Trophoblast cell (in vitro differentiated cells and primary cell): Measurements from ENCODE around the gene KCP.

Experiments
- DNase-seq, 2 donors: peaks; one replicate each; pipeline ENCODE4 v3.0.0-alpha.2; 2016
- H2AFZ ChIP-seq: 2 replicates; pipeline ENCODE4 v1.6.1; 2013; ENCODE audit warnings: low read length, moderate library complexity, mild to moderate bottlenecking; ENCODE audit not compliant: insufficient read depth, poor library complexity
- H2AK5ac ChIP-seq: 2 replicates; pipeline ENCODE4 v1.6.1; 2013; ENCODE audit warnings: mild to moderate bottlenecking, low read length
- H2BK120ac ChIP-seq: 2 replicates; pipeline ENCODE4 v1.6.1; 2013; ENCODE audit warnings: low read length, mild to moderate bottlenecking, moderate library complexity; ENCODE audit not compliant: insufficient read depth, poor library complexity
- H2BK12ac ChIP-seq: 2 replicates; pipeline ENCODE4 v1.6.1; 2013; ENCODE audit warnings: mild to moderate bottlenecking, low read length, moderate library complexity
- H2BK5ac ChIP-seq: 2 replicates; pipeline ENCODE4 v1.6.1; 2013; ENCODE audit warnings: low read length, low read depth, moderate library complexity, mild to moderate bottlenecking; ENCODE audit not compliant: poor library complexity
- H3K14ac ChIP-seq: 2 replicates; pipeline ENCODE4 v1.6.1; 2013; ENCODE audit warnings: mild to moderate bottlenecking, low read length
- H3K18ac ChIP-seq: 2 replicates; pipeline ENCODE4 v1.6.1; 2013; ENCODE audit warnings: mild to moderate bottlenecking, low read length
- H3K23ac ChIP-seq: 2 replicates; pipeline ENCODE4 v1.6.1; 2013; ENCODE audit warnings: low read length
- H3K27ac ChIP-seq: 2 replicates; pipeline ENCODE4 v1.5.1; 2013; ENCODE audit warnings: low read depth, mild to moderate bottlenecking, inconsistent platforms, low read length, moderate library complexity
- H3K27me3 ChIP-seq: 2 replicates; pipeline ENCODE4 v1.6.1; 2013; ENCODE audit warnings: inconsistent platforms, mild to moderate bottlenecking, low read length, moderate library complexity; ENCODE audit not compliant: insufficient read depth
- H3K36me3 ChIP-seq, 2 experiments: 1 replicate in 1 of 2; 2 replicates in 1 of 2; pipeline ENCODE4 v1.6.1; 2013; ENCODE audit warnings: low read length in 2 of 2, mild to moderate bottlenecking in 2 of 2, moderate library complexity in 1 of 2; ENCODE audit not compliant: insufficient read depth in 2 of 2, control insufficient read depth in 1 of 2
- H3K4ac ChIP-seq: 2 replicates; pipeline ENCODE4 v1.6.1; 2013; ENCODE audit warnings: low read depth, mild to moderate bottlenecking, low read length, moderate library complexity
- H3K4me1 ChIP-seq, 2 experiments: 1 replicate in 1 of 2; 2 replicates in 1 of 2; pipeline ENCODE4 v1.6.1; 2013; ENCODE audit warnings: low read length in 2 of 2, mild to moderate bottlenecking in 2 of 2, moderate library complexity in 1 of 2; ENCODE audit not compliant: insufficient read depth in 2 of 2, control insufficient read depth in 1 of 2
- H3K4me2 ChIP-seq: 2 replicates; pipeline ENCODE4 v1.6.1; 2013; ENCODE audit warnings: inconsistent platforms, mild to moderate bottlenecking, low read length, moderate library complexity
- H3K4me3 ChIP-seq: 2 replicates; pipeline ENCODE4 v1.5.1; 2013; ENCODE audit warnings: mild to moderate bottlenecking, low read depth, low read length, inconsistent platforms
- H3K79me1 ChIP-seq: one replicate; pipeline ENCODE4 v1.6.1; 2013; ENCODE audit warnings: low read length
- H3K79me2 ChIP-seq: 2 replicates; pipeline ENCODE4 v1.6.1; 2013; ENCODE audit warnings: low read length, mild to moderate bottlenecking; ENCODE audit not compliant: control insufficient read depth, insufficient read depth, poor library complexity
- H3K9ac ChIP-seq: 2 replicates; pipeline ENCODE4 v1.6.1; 2013; ENCODE audit warnings: mild to moderate bottlenecking, low read length
- H3K9me3 ChIP-seq: 2 replicates; pipeline ENCODE4 v1.6.1; 2013; ENCODE audit warnings: low read depth, mild to moderate bottlenecking, control low read depth, inconsistent platforms, low read length; ENCODE audit not compliant: insufficient read depth
- H4K12ac ChIP-seq: 2 replicates; pipeline ENCODE4 v1.6.1; 2013; ENCODE audit warnings: low read depth, mild to moderate bottlenecking, low read length, moderate library complexity
- H4K8ac ChIP-seq: 2 replicates; pipeline ENCODE4 v1.6.1; 2013; ENCODE audit warnings: low read depth, mild to moderate bottlenecking, low read length, moderate library complexity
- H4K91ac ChIP-seq: one replicate; pipeline ENCODE4 v1.6.1; 2013; ENCODE audit warnings: low read depth, mild to moderate bottlenecking, low read length, moderate library complexity
- WGBS: extraction: QIAGEN DNeasy Blood & Tissue Kit; methylation state at CpG from one replicate; pipeline ENCODE4 v1.1.7; 2013; ENCODE audit warnings: missing lambda C conversion rate; ENCODE audit not compliant: insufficient read length, insufficient coverage; ENCODE audit errors: extremely low coverage; 5-methylcytosine and 5-hydroxymethylcytosine counted together

KCP gene

DNA sequence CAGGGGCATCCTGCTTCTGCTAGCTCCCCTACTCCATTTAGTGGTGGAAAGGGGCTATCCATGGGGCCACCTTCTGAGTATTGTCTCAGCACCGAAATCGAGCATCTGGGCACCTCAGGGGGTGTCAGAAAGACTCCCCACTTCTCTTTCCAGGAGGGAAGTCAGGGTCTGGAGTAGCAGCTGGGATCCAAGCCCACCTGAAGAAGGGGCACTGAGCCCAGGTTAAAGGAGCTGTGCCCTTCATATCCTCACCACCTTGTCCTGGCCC is 77.7 kb downstream of the KCP start:
- H4K91ac ChIP-seq, result peak overlapping the region; percentile 69
- peak overlapping the region; percentile 89 for H3K4me3 ChIP-seq
- no peak overlapping the region for H2AFZ ChIP-seq
- H3K9ac ChIP-seq, result peak overlapping the region; percentile 9
- peak overlapping the region; percentile 67 for H3K27ac ChIP-seq
- peak overlapping the region; percentile 64 for H3K18ac ChIP-seq
- no CpG with 5 or more reads among the region's 2 CpGs for WGBS
- peak overlapping the region; percentile 1 for H2BK12ac ChIP-seq
- H2BK5ac ChIP-seq, result peak overlapping the region; percentile 7
- no peak overlapping the region for H3K23ac ChIP-seq
- DNase-seq, result no peak
- H4K12ac ChIP-seq, result no peak overlapping the region
- peaks cover 14% of the 10 kb centered on the region for H3K79me2 ChIP-seq
- peaks cover 37% of the 10 kb centered on the region for H3K79me1 ChIP-seq
- no peaks in the 10 kb centered on the region for H3K27me3 ChIP-seq
- H2AK5ac ChIP-seq, result no peak overlapping the region
- H4K8ac ChIP-seq, result peak overlapping the region; percentile 38
- H3K4ac ChIP-seq, result peak overlapping the region; percentile 5
- H3K4me2 ChIP-seq, result peak overlapping the region; percentile 78
- H3K9me3 ChIP-seq, result peaks cover 5% of the 10 kb centered on the region
- peak overlapping the region; percentile 5 for H3K14ac ChIP-seq
- peaks cover 24 to 34% of the 10 kb centered on the region in 2 experiments for H3K4me1 ChIP-seq
- peaks cover 30 to 33% of the 10 kb centered on the region in 2 experiments for H3K36me3 ChIP-seq
- peak overlapping the region; percentile 12 for H2BK120ac ChIP-seq

DNA sequence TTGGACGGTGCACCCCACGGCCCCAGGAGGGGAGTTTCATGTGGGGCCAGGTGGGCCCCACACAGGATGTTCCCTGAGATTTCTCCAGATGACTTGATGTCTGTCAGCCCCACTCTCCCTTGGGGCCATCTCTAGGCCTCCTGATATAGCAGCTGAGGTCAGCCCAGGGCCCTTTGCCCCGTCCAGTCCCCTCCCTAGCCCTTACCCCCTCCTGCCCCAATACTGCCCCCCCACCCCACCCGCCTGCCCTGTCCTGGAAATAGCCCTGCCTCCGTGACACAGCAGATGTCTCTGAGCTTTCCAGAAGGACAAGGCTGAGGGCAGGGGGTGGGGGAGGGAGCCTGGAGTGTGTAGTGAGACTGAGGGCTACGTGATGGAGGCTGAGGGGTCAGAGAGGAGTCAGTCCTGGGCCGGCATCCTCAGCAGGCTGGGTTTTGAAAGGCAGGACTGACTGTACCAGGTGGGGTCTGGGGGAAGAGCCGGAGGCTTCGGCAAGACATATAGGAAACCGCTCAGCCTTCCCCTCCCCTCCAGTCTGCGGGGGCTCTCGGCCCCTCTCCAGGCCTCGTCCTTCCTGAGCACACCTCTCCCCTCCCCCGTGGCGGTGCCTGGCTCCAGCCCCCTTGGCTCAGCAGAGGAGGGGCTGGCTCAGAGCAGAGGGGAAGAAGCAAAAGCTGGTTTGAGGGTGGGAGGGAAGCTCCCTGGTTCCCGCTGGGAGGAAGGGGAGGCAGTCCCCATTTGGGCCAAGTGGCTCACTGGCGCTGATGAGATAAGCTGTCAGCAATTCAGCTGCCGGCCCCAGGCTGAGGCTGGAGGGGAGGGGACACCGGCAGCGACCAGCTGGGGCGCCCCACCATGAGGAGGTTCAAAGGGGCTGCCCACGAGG is 78.3 kb downstream of the KCP start:
- Histone ChIP-seq H4K91ac (peak overlapping the region; percentile 69), H3K4me3 (peak overlapping the region; percentile 89), H3K9me3 (peaks cover 5% of the 10 kb centered on the region), H3K27ac (peak overlapping the region; percentile 67), H3K4ac (peak overlapping the region; percentile 19), H3K79me1 (peaks cover 42% of the 10 kb centered on the region), H4K8ac (peak overlapping the region; percentile 45), H2BK12ac (no peak overlapping the region), H2BK5ac (peak overlapping the region; percentile 59), H3K18ac (peak overlapping the region; percentile 64), H2AFZ (no peak overlapping the region), H4K12ac (no peak overlapping the region), H3K79me2 (peaks cover 14% of the 10 kb centered on the region), H3K27me3 (no peaks in the 10 kb centered on the region), H2BK120ac (peak overlapping the region; percentile 12), H3K9ac (peak overlapping the region; percentile 24), H3K36me3 (peaks cover 24 to 27% of the 10 kb centered on the region in 2 experiments), H3K14ac (peak overlapping the region; percentile 47), H3K4me1 (peaks cover 28 to 39% of the 10 kb centered on the region in 2 experiments), H3K23ac (no peak overlapping the region), H3K4me2 (peak overlapping the region; percentile 78), H2AK5ac (no peak overlapping the region)
- no peak for DNase-seq
- WGBS, result no CpG with 5 or more reads among the region's 22 CpGs

- H2BK5ac ChIP-seq, result peak overlapping the region; percentile 59
- DNase-seq, result peak in 1 of 2 donors; percentile 14
- no CpG with 5 or more reads among the region's 33 CpGs for WGBS
- H2AK5ac ChIP-seq, result peak overlapping the region; percentile 25
- no peak overlapping the region for H4K12ac ChIP-seq
- no peak overlapping the region for H2BK12ac ChIP-seq
- H3K36me3 ChIP-seq, result peaks cover 15 to 19% of the 10 kb centered on the region in 2 experiments
- H3K27ac ChIP-seq, result peak overlapping the region; percentile 67
- peaks cover 32 to 46% of the 10 kb centered on the region in 2 experiments for H3K4me1 ChIP-seq
- H3K4me2 ChIP-seq, result peak overlapping the region; percentile 78
- peak overlapping the region; percentile 89 for H3K4me3 ChIP-seq
- peak overlapping the region; percentile 56 for H3K4ac ChIP-seq
- H2BK120ac ChIP-seq, result peak overlapping the region; percentile 65
- H3K18ac ChIP-seq, result peak overlapping the region; percentile 71
- peak overlapping the region; percentile 84 for H3K9ac ChIP-seq
- no peak overlapping the region for H3K23ac ChIP-seq
- no peaks in the 10 kb centered on the region for H3K27me3 ChIP-seq
- peaks cover 5% of the 10 kb centered on the region for H3K9me3 ChIP-seq
- H4K91ac ChIP-seq, result peak overlapping the region; percentile 69
- peaks cover 47% of the 10 kb centered on the region for H3K79me1 ChIP-seq
- peak overlapping the region; percentile 59 for H3K14ac ChIP-seq
- peak overlapping the region; percentile 52 for H4K8ac ChIP-seq
- peak overlapping the region; percentile 40 for H2AFZ ChIP-seq
- peaks cover 14% of the 10 kb centered on the region for H3K79me2 ChIP-seq
These were observed 79.1 kb downstream of the KCP start for GRCh38 chr7:128831178-128831993.
